ENCODE results near the gene IPCEF1. TPM values are rescaled to one million over a fixed set of nuclear protein-coding genes. Genes with fewer than 3 reads are reported as not detected.

Gene IPCEF1
- total RNA-seq, 4 donors from 2014 or later: 0.42 to 9.0 (median 3.1) TPM

DNA sequence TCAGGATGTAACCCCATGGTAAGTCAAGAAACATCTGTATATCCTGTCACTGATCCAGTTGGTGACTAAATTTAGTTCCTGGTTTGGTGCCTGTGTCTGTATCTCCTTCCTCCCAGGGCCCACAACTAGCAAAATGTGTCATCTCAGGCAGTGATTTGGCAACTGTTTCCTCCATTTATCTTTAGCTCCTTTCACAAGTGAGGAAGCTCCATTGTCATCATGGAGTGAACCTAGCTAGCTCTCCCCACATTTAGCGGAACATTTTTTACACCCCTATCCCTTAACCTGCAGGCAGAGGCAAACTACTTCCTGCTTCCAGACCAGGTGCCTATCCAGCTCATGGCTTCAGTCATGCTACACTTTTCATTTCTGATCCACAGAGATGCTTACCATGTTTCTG is 99.5 kb downstream of the IPCEF1 start:
- Histone ChIP-seq H3K4me3 (no peak overlapping the region), H3K27me3 (no peaks in the 10 kb centered on the region), H3K4me1 (no peaks in the 10 kb centered on the region), H3K27ac (no peak overlapping the region), H3K9me3 (peaks cover 3% of the 10 kb centered on the region), H3K36me3 (no peaks in the 10 kb centered on the region)
- 75% methylated on average over 1 of the region's 1 CpG for WGBS
- TF ChIP-seq EP300 (IDR thresholded peaks at IDR 0.05) (no peak), POLR2A (IDR thresholded peaks at IDR 0.05) (no peak), POLR2AphosphoS5 (IDR thresholded peaks at IDR 0.05) (no peak)
- TF ChIP-seq, protein P1, sequence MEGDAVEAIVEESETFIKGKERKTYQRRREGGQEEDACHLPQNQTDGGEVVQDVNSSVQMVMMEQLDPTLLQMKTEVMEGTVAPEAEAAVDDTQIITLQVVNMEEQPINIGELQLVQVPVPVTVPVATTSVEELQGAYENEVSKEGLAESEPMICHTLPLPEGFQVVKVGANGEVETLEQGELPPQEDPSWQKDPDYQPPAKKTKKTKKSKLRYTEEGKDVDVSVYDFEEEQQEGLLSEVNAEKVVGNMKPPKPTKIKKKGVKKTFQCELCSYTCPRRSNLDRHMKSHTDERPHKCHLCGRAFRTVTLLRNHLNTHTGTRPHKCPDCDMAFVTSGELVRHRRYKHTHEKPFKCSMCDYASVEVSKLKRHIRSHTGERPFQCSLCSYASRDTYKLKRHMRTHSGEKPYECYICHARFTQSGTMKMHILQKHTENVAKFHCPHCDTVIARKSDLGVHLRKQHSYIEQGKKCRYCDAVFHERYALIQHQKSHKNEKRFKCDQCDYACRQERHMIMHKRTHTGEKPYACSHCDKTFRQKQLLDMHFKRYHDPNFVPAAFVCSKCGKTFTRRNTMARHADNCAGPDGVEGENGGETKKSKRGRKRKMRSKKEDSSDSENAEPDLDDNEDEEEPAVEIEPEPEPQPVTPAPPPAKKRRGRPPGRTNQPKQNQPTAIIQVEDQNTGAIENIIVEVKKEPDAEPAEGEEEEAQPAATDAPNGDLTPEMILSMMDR (IDR thresholded peaks at IDR 0.05): no peak
- DNase-seq (ENCODE audit: low spot score in 2 of 2): no peak

DNA sequence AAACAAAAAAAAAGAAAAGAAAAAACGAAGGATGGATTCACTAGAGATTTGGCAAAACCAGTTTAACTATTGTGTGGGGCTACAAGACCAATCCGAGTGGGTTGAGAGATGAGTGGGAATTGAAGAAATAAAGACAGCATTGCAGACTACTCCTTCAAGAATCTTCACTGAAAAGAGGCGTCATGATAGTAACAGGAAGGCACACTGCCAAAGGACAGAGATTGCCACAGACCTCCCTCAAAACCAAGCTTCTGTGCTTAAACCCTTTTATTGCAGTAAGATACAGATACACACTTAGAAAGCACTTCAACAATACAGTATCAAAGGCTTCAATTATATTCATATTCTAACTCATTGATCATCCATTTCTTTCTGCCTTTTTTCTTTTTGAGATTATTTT is 103.9 kb downstream of the IPCEF1 start:
- Histone ChIP-seq H3K27me3 (no peaks in the 10 kb centered on the region), H3K36me3 (no peaks in the 10 kb centered on the region), H3K4me3 (no peak overlapping the region), H3K4me1 (no peaks in the 10 kb centered on the region), H3K27ac (no peak overlapping the region), H3K9me3 (peaks cover 3% of the 10 kb centered on the region)
- TF ChIP-seq, protein P1 (IDR thresholded peaks at IDR 0.05): no peak
- TF ChIP-seq EP300 (IDR thresholded peaks at IDR 0.05) (no peak), POLR2AphosphoS5 (IDR thresholded peaks at IDR 0.05) (no peak), POLR2A (IDR thresholded peaks at IDR 0.05) (no peak)
- no peak for DNase-seq (ENCODE audit: low spot score in 2 of 2)
- 58% methylated on average over 3 of the region's 3 CpGs for WGBS

- Histone ChIP-seq H3K4me1 (no peaks in the 10 kb centered on the region), H3K36me3 (no peaks in the 10 kb centered on the region), H3K27ac (no peak overlapping the region), H3K9me3 (peaks cover 3% of the 10 kb centered on the region), H3K27me3 (no peaks in the 10 kb centered on the region), H3K4me3 (no peak overlapping the region)
- TF ChIP-seq POLR2A (IDR thresholded peaks at IDR 0.05) (no peak), EP300 (IDR thresholded peaks at IDR 0.05) (no peak), POLR2AphosphoS5 (IDR thresholded peaks at IDR 0.05) (no peak)
- TF ChIP-seq, protein P1 (IDR thresholded peaks at IDR 0.05): no peak
- DNase-seq (ENCODE audit: low spot score in 2 of 2): no peak
- WGBS: 83% methylated on average over 4 of the region's 4 CpGs
These were observed 105.5 kb downstream of the IPCEF1 start for GRCh38 chr6:154251116-154251515.

GRCh38 chr6:154249499-154250298 is 106.9 kb downstream of the IPCEF1 start:
- DNase-seq (ENCODE audit: low spot score in 2 of 2): no peak
- no peak overlapping the region for H3K27ac ChIP-seq
- TF ChIP-seq POLR2A (IDR thresholded peaks at IDR 0.05) (no peak), EP300 (IDR thresholded peaks at IDR 0.05) (no peak), POLR2AphosphoS5 (IDR thresholded peaks at IDR 0.05) (no peak)
- TF ChIP-seq, protein P1 (IDR thresholded peaks at IDR 0.05): no peak
- no peaks in the 10 kb centered on the region for H3K9me3 ChIP-seq
- no peaks in the 10 kb centered on the region for H3K36me3 ChIP-seq
- H3K4me3 ChIP-seq: no peak overlapping the region
- H3K4me1 ChIP-seq: no peaks in the 10 kb centered on the region
- 68% methylated on average over 8 of the region's 8 CpGs for WGBS
- no peaks in the 10 kb centered on the region for H3K27me3 ChIP-seq

DNA sequence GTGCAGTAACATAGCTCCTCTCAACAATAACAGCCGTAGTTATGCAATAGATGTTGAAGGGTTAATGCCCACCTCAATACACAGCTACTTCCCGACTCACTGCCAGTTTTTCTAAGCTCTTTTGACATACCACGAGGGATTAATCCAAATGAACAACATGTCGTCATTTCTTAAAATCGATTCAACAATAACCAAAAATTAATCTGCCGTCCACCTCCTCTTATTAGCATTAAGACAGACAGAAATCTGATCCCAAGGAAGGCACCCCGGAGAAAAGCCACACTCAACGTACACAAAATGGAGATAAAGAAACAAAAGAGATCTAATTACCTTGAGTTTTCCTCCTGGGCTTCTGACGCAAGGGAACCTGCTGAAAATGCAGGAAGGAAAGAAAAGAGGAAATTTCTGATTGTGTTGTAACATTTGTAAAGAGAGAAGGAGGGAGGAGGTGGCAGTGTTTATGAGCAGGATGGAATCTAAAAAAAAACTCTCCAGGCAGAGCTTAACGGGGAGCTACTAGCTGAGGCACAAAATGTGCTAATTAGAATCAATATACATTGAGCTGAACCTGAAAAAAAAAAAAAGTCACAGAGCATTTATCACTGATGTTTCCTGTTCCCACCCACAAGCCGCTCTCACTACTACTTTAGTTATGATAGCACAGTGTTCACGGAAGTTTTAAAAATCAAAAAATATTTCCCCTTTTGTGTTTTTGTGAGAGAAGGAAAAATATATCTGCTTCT is 109.3 kb downstream of the IPCEF1 start:
- no peaks in the 10 kb centered on the region for H3K4me1 ChIP-seq
- no peaks in the 10 kb centered on the region for H3K36me3 ChIP-seq
- TF ChIP-seq, protein P1 (IDR thresholded peaks at IDR 0.05): no peak
- TF ChIP-seq EP300 (IDR thresholded peaks at IDR 0.05) (no peak), POLR2A (IDR thresholded peaks at IDR 0.05) (no peak), POLR2AphosphoS5 (IDR thresholded peaks at IDR 0.05) (no peak)
- DNase-seq (ENCODE audit: low spot score in 2 of 2): no peak
- H3K4me3 ChIP-seq: peak overlapping the region; percentile 22
- WGBS: 46% methylated on average over 12 of the region's 12 CpGs
- no peaks in the 10 kb centered on the region for H3K27me3 ChIP-seq
- H3K9me3 ChIP-seq: no peaks in the 10 kb centered on the region
- H3K27ac ChIP-seq: no peak overlapping the region

Data from suprapubic skin (tissue), 4 donors.